Mucosa of descending colon (tissue), 3 donors: ENCODE measurements around the gene CCDC70. TPM values are rescaled to one million over a fixed set of nuclear protein-coding genes. Genes with fewer than 3 reads are reported as not detected.

ENCODE experiments used
- ATAC-seq: fragments of 200-7000 bp; cut with Tn5 transposase; one replicate; pipeline ENCODE4 v1.9.1; 2020; ENCODE audit warnings: mild to moderate bottlenecking, moderate library complexity
- DNase-seq, 3 donors: peaks; one replicate each; pipeline ENCODE4 v3.0.0-alpha.2; 2020
- H3K36me3 ChIP-seq: fragments of 200-600 bp; one replicate; pipeline ENCODE4 v1.8.0; 2021; ENCODE audit warnings: low read depth, mild to moderate bottlenecking
- H3K4me1 ChIP-seq: fragments of 200-600 bp; one replicate; pipeline ENCODE4 v1.8.0; 2021; ENCODE audit warnings: low read depth, mild to moderate bottlenecking
- H3K4me3 ChIP-seq: fragments of 200-600 bp; one replicate; pipeline ENCODE4 v1.8.0; 2021; ENCODE audit warnings: mild to moderate bottlenecking
- H3K9me3 ChIP-seq: fragments of 200-600 bp; one replicate; pipeline ENCODE4 v1.8.0; 2021; ENCODE audit warnings: mild to moderate bottlenecking
- intact Hi-C, 2 donors: fragments of 100-400 bp; cut with DNase I in 1 of 2; cut with micrococcal nuclease in 1 of 2; formaldehyde crosslinking; loops; one replicate each; pipeline versions ENCODE4 v1.11.0 to v1.11.1; 2022; cut with DNase I, micrococcal nuclease
- total RNA-seq, 3 donors: library from RNA; stranded (reverse); fragmentation: NEBNext Ultra II Directional in 2 of 3; extraction: Animal tissue kit (Norgen Biotek cat#: 25700) in 2 of 3; gene quantifications; one replicate each; pipeline versions ENCODE4 v1.2.1 to v1.2.4, GENCODE V29; 2021 to 2023
- TF ChIP-seq, protein P1 (sequence below): fragments of 200-600 bp; IDR thresholded peaks from one replicate; pipeline ENCODE4 v1.8.0; 2022; ENCODE audit warnings: antibody characterized with exemption, mild to moderate bottlenecking
- donor health status: DM: no; HTN: no; CAD: no; lungs with moderate emphysema.
- donor health status: DM: no; HTN: no; CAD: no.
- donor health status: DM: no; HTN: yes; CAD: no.

Gene CCDC70
- total RNA-seq, 3 donors from 2014 or later: not detected

DNA sequence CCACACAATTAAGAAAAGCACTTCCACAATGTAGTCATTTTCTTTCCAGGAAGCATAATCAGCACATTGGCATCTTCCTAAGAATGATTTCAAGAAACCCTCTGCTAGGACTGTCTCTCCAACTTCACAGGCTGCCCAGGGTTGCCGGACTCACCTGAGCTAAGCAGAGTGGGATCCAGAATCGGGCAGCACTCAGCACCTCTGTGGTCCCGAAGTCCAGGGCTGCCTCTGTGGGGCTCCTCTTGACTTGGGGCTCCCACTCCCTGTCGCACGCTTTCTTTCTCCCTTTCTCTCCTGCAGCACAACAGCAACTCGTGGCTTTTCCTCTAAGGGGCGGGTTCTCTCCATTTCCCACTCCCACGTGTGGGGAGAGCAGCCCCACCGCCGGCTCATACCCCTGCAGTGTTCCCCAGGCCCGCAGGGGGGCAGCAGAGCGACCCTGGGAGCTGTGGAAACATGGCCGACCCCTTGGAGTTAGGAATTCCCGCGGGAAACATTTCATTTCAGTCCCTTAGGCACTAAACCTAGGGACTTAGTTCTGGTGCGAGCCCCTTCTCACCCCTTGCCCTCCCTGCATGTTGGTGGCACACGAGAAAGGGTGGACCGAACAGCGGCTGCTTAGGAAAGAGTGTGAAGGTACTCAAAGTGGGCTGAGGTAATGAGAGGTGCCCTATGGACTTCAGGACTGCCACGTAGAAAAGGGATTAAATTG, 16.8 kb upstream of the CCDC70 start, which contains the start of gene TMEM272:
Gene TMEM272, minus strand, starts transcription at position 316 of the 712 bp plus-strand sequence. CDS start 6,647 bp downstream, outside the sequence.
- H3K9me3 ChIP-seq: no peaks in the 10 kb centered on the region
- DNase-seq (peak in 2 of 3 donors; percentile 50 to 71), ATAC-seq (peak; percentile 85)
- TF ChIP-seq, protein P1, sequence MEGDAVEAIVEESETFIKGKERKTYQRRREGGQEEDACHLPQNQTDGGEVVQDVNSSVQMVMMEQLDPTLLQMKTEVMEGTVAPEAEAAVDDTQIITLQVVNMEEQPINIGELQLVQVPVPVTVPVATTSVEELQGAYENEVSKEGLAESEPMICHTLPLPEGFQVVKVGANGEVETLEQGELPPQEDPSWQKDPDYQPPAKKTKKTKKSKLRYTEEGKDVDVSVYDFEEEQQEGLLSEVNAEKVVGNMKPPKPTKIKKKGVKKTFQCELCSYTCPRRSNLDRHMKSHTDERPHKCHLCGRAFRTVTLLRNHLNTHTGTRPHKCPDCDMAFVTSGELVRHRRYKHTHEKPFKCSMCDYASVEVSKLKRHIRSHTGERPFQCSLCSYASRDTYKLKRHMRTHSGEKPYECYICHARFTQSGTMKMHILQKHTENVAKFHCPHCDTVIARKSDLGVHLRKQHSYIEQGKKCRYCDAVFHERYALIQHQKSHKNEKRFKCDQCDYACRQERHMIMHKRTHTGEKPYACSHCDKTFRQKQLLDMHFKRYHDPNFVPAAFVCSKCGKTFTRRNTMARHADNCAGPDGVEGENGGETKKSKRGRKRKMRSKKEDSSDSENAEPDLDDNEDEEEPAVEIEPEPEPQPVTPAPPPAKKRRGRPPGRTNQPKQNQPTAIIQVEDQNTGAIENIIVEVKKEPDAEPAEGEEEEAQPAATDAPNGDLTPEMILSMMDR: peak; percentile 84
- intact Hi-C loops: no loop called here
- no peak within 1 kb of the TSS for H3K4me3 ChIP-seq
- H3K4me1 ChIP-seq: no peaks in the 10 kb centered on the region
- H3K36me3 ChIP-seq: no peaks in the 10 kb centered on the region

DNA sequence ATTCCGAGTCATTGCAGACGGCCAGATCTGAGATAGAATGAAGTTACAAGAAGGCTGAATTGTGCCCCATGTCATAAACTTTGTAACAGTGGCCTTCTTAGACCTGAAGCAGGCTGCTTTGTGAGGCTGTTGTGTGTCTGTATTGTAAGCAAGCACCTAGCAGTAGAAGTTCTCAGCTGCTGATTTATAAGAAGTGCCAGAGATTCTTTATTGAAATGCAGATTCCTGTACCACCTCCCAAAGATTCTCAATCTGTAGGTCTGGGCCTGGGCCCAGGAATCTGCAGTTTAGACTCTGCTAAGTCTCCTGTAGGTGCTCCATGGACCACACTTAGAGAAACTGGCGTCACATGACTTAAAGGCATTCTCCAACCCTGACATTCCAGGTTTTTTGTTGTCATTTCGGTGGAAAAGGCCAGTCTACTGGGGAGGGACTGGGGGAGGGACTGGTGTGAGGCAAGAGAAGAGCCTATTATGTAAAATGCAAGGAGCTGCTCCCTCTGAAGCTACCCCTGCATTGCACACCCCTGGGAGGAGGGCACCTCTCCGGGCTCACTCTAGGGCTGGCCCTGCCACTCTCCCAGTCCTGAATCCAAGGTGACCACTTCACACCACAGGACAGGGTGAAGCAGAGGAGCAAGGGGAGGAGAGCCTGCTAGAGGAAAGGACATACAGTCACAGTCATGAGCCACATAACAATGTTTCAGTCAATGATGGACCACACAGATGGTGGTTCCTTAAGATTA, 16.0 kb upstream of the CCDC70 start:
- no peak for ATAC-seq

DNA sequence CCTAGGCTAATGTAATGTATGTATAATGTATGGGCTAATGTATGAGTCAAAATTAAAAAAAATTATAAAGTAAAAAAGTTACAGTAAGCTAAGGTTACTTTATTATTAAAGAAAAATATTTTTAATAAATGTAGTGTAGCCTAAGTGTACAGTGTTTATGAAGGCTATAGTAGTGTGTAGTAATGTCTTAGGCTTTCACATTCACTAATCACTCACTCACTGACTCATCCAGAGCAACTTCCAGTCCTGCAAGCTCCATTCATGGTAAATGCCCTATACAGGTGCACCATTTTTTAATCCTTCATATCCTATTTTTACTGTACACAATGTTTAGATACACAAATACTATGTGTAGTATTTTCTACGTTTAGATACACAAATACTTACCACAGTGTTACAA, 15.0 kb upstream of the CCDC70 start:
- no peaks in the 10 kb centered on the region for H3K36me3 ChIP-seq
- TF ChIP-seq, protein P1: no peak
- H3K4me3 ChIP-seq: no peak overlapping the region
- no peak for ATAC-seq
- H3K4me1 ChIP-seq: no peaks in the 10 kb centered on the region
- no peaks in the 10 kb centered on the region for H3K9me3 ChIP-seq
- no peak for DNase-seq
- intact Hi-C loops: no loop called here

More for the DNA sequence above, 16.0 kb upstream of the CCDC70 start:
- no peak overlapping the region for H3K4me3 ChIP-seq
- H3K36me3 ChIP-seq: no peaks in the 10 kb centered on the region
- TF ChIP-seq, protein P1: no peak
- DNase-seq: no peak
- intact Hi-C loops: no loop called here
- no peaks in the 10 kb centered on the region for H3K4me1 ChIP-seq
- no peaks in the 10 kb centered on the region for H3K9me3 ChIP-seq

DNA sequence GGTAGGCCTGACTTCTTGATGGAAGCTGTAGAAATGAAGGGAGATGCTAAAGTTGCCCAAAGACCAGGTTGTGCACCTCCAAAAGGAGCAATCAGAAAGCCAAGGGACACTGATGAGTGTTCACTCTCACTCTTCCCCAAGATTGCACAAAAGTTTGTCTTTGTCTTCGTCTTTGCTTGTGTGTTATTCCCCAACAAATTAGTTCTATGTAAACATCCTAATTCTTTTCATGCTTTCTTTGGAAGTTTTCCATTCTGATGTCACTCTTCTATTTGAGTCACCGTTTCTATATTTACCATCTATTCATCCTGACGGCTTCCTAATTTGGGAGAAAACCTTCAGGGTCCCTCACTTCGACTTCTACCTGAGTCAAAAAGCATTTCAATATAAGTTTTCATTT, 13.1 kb upstream of the CCDC70 start:
- TF ChIP-seq, protein P1: no peak
- H3K36me3 ChIP-seq: no peaks in the 10 kb centered on the region
- ATAC-seq: no peak
- no peak overlapping the region for H3K4me3 ChIP-seq
- intact Hi-C loops: no loop called here
- DNase-seq: no peak
- H3K9me3 ChIP-seq: no peaks in the 10 kb centered on the region
- no peaks in the 10 kb centered on the region for H3K4me1 ChIP-seq

DNA sequence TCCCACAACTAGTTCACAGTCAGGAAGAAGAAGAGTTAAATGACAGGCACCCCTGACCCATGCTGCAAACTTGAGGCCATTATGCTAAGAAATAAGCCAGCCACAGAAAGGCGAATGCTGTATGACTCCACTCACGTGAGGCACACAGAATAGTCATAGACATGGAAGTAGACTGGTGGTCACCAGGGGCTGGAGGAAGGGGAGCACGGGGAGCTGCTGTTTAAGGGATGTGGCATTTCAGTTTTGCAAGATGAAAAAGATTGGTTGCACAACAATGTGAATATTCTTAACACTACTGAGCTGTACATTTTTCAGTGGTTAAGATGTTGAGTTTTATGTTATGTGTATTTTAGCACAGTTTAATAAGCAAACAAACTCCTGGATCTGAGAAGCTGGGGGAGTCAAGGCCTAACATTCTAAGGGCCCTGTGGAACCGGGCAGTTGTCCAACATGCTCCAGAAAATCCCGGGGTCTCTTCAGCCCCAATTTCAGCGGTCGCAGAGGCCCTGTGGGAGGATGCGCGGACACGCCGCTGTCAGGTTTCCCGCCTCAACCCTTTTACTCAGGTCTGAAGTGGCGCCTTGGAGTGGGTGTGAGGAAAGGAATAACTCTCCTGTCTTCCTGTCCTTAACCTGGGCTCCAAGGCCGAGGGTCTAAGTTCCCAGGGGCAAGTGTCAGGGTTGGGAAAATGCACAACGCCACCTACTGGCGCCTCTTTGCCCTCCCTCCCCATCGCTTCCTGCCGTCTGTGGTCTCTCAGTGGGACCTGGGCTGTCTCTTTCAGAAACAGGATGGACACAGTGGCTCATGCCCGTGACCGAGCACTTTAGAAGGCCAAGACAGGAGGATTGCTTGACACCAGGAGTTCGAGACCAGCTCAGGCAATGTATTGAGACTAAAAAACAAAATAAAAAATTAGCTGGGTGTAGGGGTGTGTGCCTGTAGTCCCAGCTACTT, 12.3 kb upstream of the CCDC70 start:
- intact Hi-C loops: no loop called here
- Histone ChIP-seq H3K4me1 (no peaks in the 10 kb centered on the region), H3K9me3 (no peaks in the 10 kb centered on the region), H3K4me3 (no peak overlapping the region), H3K36me3 (no peaks in the 10 kb centered on the region)
- DNase-seq (peak in 2 of 3 donors; percentile 30 to 33), ATAC-seq (peak; percentile 38)
- TF ChIP-seq, protein P1: no peak
